Astrocyte (in vitro differentiated cells and primary cell): Measurements from ENCODE around the gene PLEKHM2. TPM values are rescaled to one million over a fixed set of nuclear protein-coding genes. Genes with fewer than 3 reads are reported as not detected.

Source experiments
- DNase-seq: peaks from one replicate; pipeline ENCODE4 v3.0.0-alpha.2; 2010; ENCODE audit warnings: low read depth
- FAIRE-seq: peaks from 2 replicates; lab custom pipeline; 2011; peaks lifted over from hg19 to GRCh38; lab: Jason Lieb, UNC
- H2AFZ ChIP-seq: 2 replicates; pipeline ENCODE4 v1.6.0; 2012; ENCODE audit warnings: low read depth, low read length, inconsistent platforms
- H3K27ac ChIP-seq: 2 replicates; pipeline ENCODE4 v1.5.1; 2011; ENCODE audit warnings: low read depth, low read length, inconsistent platforms
- H3K27me3 ChIP-seq: 2 replicates; pipeline ENCODE4 v1.6.0; 2011; ENCODE audit warnings: low read length, inconsistent platforms; ENCODE audit not compliant: insufficient read depth
- H3K36me3 ChIP-seq: 2 replicates; pipeline ENCODE4 v1.5.1; 2011; ENCODE audit warnings: low read length, inconsistent platforms; ENCODE audit not compliant: insufficient read depth
- H3K4me1 ChIP-seq: 2 replicates; pipeline ENCODE4 v1.5.1; 2011; ENCODE audit warnings: low read length, inconsistent platforms; ENCODE audit not compliant: insufficient read depth
- H3K4me2 ChIP-seq: 2 replicates; pipeline ENCODE4 v1.6.0; 2012; ENCODE audit warnings: low read length, inconsistent platforms
- H3K4me3 ChIP-seq: 2 replicates; pipeline ENCODE4 v1.5.1; 2011; ENCODE audit warnings: low read depth, mild to moderate bottlenecking, low read length, inconsistent platforms; ENCODE audit not compliant: insufficient read depth
- H3K79me2 ChIP-seq: 2 replicates; pipeline ENCODE4 v1.6.0; 2012; ENCODE audit warnings: mild to moderate bottlenecking, low read length, inconsistent platforms; ENCODE audit not compliant: insufficient read depth
- H3K9ac ChIP-seq: 2 replicates; pipeline ENCODE4 v1.6.0; 2012; ENCODE audit warnings: mild to moderate bottlenecking, low read length, inconsistent platforms
- H3K9me3 ChIP-seq: 2 replicates; pipeline ENCODE4 v1.5.1; 2012; ENCODE audit warnings: low read depth, mild to moderate bottlenecking, low read length, inconsistent platforms; ENCODE audit not compliant: insufficient read depth
- H4K20me1 ChIP-seq: 2 replicates; pipeline ENCODE4 v1.6.0; 2012; ENCODE audit warnings: low read length, inconsistent platforms; ENCODE audit not compliant: insufficient read depth
- H3K27ac Mint-ChIP-seq: one replicate; pipeline ENCODE4 v1.8.0; 2021; ENCODE audit warnings: mild to moderate bottlenecking, mixed read lengths; ENCODE audit not compliant: unreplicated experiment
- H3K27me3 Mint-ChIP-seq: one replicate; pipeline ENCODE4 v1.8.0; 2021; ENCODE audit warnings: low read depth, mixed read lengths; ENCODE audit not compliant: unreplicated experiment
- H3K36me3 Mint-ChIP-seq: one replicate; pipeline ENCODE4 v1.8.0; 2021; ENCODE audit warnings: low read depth, mixed read lengths; ENCODE audit not compliant: unreplicated experiment
- H3K4me1 Mint-ChIP-seq: one replicate; pipeline ENCODE4 v1.8.0; 2021; ENCODE audit warnings: low read depth, mixed read lengths; ENCODE audit not compliant: unreplicated experiment
- H3K4me3 Mint-ChIP-seq: one replicate; pipeline ENCODE4 v1.8.0; 2021; ENCODE audit warnings: mild to moderate bottlenecking, moderate library complexity, mixed read lengths; ENCODE audit not compliant: unreplicated experiment
- H3K9me3 Mint-ChIP-seq: one replicate; pipeline ENCODE4 v1.8.0; 2021; ENCODE audit warnings: mild to moderate bottlenecking, mixed read lengths; ENCODE audit not compliant: unreplicated experiment
- EZH2 ChIP-seq: IDR thresholded peaks from 2 replicates; pipeline ENCODE4 v1.6.1; 2012; ENCODE audit warnings: mild to moderate bottlenecking, low read length, inconsistent platforms; ENCODE audit not compliant: insufficient read depth
- total RNA-seq: library from RNA; stranded (reverse); gene quantifications from 2 replicates; pipeline ENCODE4 v1.2.1, GENCODE V29; 2021
- TF ChIP-seq, protein P1 (sequence below): IDR thresholded peaks from 2 replicates; pipeline ENCODE4 v1.5.1; 2011; ENCODE audit warnings: low read depth, mild to moderate bottlenecking, inconsistent platforms, low read length, moderate library complexity; ENCODE audit not compliant: insufficient read depth

The PLEKHM2 gene
- total RNA-seq, 1 donor from 2014 or later, result 48.3 TPM

DNA sequence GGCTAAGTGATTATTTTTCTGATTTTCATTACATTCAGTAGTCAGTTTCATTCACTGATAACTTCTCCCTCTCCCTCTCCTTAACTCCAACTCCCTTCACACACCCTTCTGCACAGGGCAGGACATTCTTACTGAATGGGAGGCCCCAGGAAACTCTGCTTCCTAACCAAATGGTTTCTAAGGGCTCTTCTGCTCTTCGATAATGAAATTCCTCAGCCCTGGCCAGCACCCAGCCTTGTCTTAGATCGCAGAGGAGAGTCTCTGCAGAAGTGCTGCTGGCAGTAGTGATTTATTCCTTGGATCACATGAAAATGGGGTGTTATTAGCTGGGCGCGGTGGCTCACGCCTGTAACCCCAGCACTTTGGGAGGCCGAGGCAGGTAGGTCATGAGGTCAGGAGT lies 16.4 kb downstream of the PLEKHM2 start:
- H3K27me3 ChIP-seq, result no peaks in the 10 kb centered on the region
- no peak overlapping the region for H3K4me3 ChIP-seq
- H3K9me3 ChIP-seq, result no peaks in the 10 kb centered on the region
- no peak overlapping the region for H3K4me2 ChIP-seq
- H3K36me3 ChIP-seq, result no peaks in the 10 kb centered on the region
- H3K36me3 Mint-ChIP-seq, result peaks cover 2% of the 10 kb centered on the region
- peaks cover 20% of the 10 kb centered on the region for H3K4me1 ChIP-seq
- H3K27me3 Mint-ChIP-seq, result no peaks in the 10 kb centered on the region
- H3K27ac Mint-ChIP-seq, result no peak overlapping the region
- peaks cover 28% of the 10 kb centered on the region for H3K4me1 Mint-ChIP-seq
- no peak overlapping the region for H3K27ac ChIP-seq
- FAIRE-seq (no peak), DNase-seq (peak; percentile 45)
- H3K4me3 Mint-ChIP-seq, result no peak overlapping the region
- H4K20me1 ChIP-seq, result peaks cover 53% of the 10 kb centered on the region
- TF ChIP-seq, protein P1, sequence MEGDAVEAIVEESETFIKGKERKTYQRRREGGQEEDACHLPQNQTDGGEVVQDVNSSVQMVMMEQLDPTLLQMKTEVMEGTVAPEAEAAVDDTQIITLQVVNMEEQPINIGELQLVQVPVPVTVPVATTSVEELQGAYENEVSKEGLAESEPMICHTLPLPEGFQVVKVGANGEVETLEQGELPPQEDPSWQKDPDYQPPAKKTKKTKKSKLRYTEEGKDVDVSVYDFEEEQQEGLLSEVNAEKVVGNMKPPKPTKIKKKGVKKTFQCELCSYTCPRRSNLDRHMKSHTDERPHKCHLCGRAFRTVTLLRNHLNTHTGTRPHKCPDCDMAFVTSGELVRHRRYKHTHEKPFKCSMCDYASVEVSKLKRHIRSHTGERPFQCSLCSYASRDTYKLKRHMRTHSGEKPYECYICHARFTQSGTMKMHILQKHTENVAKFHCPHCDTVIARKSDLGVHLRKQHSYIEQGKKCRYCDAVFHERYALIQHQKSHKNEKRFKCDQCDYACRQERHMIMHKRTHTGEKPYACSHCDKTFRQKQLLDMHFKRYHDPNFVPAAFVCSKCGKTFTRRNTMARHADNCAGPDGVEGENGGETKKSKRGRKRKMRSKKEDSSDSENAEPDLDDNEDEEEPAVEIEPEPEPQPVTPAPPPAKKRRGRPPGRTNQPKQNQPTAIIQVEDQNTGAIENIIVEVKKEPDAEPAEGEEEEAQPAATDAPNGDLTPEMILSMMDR, result no peak
- no peak for TF ChIP-seq EZH2
- peaks cover 70% of the 10 kb centered on the region for H3K79me2 ChIP-seq
- no peaks in the 10 kb centered on the region for H3K9me3 Mint-ChIP-seq
- H3K9ac ChIP-seq, result no peak overlapping the region
- no peak overlapping the region for H2AFZ ChIP-seq

DNA sequence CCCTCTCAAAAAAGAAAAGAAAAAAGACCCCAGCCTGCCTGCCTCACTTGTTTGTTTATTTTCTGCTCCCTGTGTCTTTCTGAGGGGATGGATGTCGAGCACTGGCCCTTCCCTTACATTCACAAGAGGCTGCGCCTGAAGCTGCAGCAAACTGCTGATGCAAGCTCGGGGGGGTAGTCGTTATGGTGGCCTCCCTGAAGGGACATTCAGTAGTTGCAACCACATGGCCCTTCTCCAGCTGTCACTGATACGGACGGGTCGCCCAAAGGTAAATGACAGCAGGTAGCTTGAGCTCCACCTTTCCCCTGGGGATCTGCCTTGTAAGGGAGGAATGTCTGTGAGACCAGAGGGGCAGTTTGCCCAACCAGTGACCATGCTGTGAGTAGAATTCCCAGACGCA lies 17.7 kb downstream of the PLEKHM2 start:
- DNase-seq (no peak), FAIRE-seq (no peak)
- Histone ChIP-seq H3K4me3 (no peak overlapping the region), H3K36me3 (peaks cover 2% of the 10 kb centered on the region), H3K27ac (no peak overlapping the region), H2AFZ (no peak overlapping the region), H3K9ac (no peak overlapping the region), H3K4me2 (no peak overlapping the region), H4K20me1 (peaks cover 56% of the 10 kb centered on the region), H3K79me2 (peaks cover 72% of the 10 kb centered on the region), H3K4me1 (peaks cover 20% of the 10 kb centered on the region), H3K27me3 (no peaks in the 10 kb centered on the region), H3K9me3 (no peaks in the 10 kb centered on the region)
- H3K9me3 Mint-ChIP-seq, result no peaks in the 10 kb centered on the region
- peaks cover 29% of the 10 kb centered on the region for H3K4me1 Mint-ChIP-seq
- no peak overlapping the region for H3K4me3 Mint-ChIP-seq
- H3K27me3 Mint-ChIP-seq, result no peaks in the 10 kb centered on the region
- H3K27ac Mint-ChIP-seq, result no peak overlapping the region
- no peak for TF ChIP-seq EZH2
- TF ChIP-seq, protein P1, result no peak
- peaks cover 6% of the 10 kb centered on the region for H3K36me3 Mint-ChIP-seq

DNA sequence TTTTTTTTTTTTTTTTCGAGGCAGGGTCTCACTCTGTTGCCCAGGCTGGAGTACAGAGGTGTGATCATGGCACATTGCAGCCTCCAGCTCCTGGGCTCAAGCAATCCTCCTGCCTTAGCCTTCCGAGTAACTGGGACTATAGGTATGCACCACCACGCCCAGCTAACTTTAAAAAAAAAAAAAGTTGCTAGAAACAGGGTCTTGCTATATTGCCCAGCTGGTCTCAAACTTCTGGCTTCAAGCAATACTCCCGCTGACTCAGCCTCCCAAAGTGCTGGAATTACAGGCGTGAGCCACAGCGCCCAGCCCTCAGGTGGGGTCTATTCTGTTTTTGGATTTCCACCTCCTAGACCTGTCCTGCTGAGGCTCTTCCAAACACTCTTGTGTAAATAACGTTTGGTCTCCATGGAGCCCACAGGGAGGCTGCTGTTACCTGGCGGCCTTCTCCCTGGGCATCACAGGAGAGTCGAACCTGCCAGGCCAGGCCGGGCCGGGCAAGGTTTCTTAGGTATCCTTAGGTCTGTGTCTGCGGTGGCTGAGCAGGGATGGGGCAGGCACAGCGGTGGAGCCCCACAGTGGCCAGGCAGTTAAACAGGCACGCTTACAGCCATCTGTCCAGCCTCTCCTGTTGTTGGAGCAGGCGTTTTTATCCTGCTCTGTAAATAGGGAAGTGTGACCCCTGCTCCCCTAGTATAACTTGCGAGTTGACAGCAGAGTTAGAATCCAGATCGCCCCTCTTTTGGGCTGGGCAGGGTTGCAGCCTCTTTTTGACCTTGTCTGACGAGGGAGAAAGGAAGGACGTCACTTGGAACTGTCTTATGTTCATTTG lies 18.8 kb downstream of the PLEKHM2 start:
- no peak for DNase-seq
- Histone ChIP-seq H3K79me2 (peaks cover 74% of the 10 kb centered on the region), H3K4me2 (peak overlapping the region; percentile 78), H3K9me3 (no peaks in the 10 kb centered on the region), H3K27ac (peak overlapping the region; percentile 81), H3K36me3 (peaks cover 2% of the 10 kb centered on the region), H4K20me1 (peaks cover 54% of the 10 kb centered on the region), H3K9ac (peak overlapping the region; percentile 73), H2AFZ (no peak overlapping the region), H3K4me3 (no peak overlapping the region), H3K4me1 (peaks cover 20% of the 10 kb centered on the region), H3K27me3 (no peaks in the 10 kb centered on the region)
- peaks cover 4% of the 10 kb centered on the region for H3K36me3 Mint-ChIP-seq
- no peaks in the 10 kb centered on the region for H3K9me3 Mint-ChIP-seq
- H3K27me3 Mint-ChIP-seq, result no peaks in the 10 kb centered on the region
- H3K4me3 Mint-ChIP-seq, result no peak overlapping the region
- H3K27ac Mint-ChIP-seq, result peak overlapping the region; percentile 94
- TF ChIP-seq, protein P1, result no peak
- no peak for TF ChIP-seq EZH2
- H3K4me1 Mint-ChIP-seq, result peaks cover 25% of the 10 kb centered on the region
- no peak for FAIRE-seq
